Hematopoietic multipotent progenitor cell treated with erythropoietin and hydrocortisone succinate and interleukin-3 and kit ligand, for 6 days (in vitro differentiated cells): ENCODE data around the gene ZBTB20.
"Not testable (repeated sequence)": the region's sequence is repeated elsewhere in the genome, so short reads cannot be mapped to it uniquely, and the experiment has no call there.

Source experiments
- DNase-seq: peaks from one replicate; pipeline ENCODE4 v3.0.0-alpha.2; 2015

ZBTB20 gene

GRCh38 chr3:114824014-114824413 is 323.1 kb downstream of the ZBTB20 start:
- DNase-seq = no peak

DNA sequence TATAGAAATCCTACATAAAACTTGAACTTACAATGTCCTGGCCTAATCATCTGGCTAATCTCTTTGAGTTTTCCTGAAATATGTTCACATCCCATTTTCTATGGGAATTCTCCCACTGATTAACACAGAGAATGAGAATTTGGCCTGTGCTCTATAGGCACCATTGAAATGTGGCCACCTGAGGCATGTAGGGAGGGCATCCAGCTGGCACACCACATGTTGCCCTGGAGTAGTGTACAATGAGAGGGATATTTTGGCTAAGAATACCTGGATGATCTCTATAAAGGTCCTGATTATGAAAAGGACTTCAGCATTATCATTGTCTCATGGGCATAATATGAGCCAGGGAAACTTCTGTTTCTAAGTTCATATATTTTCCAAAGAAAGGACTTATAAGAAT is 324.0 kb downstream of the ZBTB20 start:
- no peak for DNase-seq

GRCh38 chr3:114816052-114816451 is 331.0 kb downstream of the ZBTB20 start:
- peak; percentile 8 for DNase-seq

- not testable (repeated sequence) for DNase-seq
These were observed 334.4 kb downstream of the ZBTB20 start for GRCh38 chr3:114812541-114813238.

DNA sequence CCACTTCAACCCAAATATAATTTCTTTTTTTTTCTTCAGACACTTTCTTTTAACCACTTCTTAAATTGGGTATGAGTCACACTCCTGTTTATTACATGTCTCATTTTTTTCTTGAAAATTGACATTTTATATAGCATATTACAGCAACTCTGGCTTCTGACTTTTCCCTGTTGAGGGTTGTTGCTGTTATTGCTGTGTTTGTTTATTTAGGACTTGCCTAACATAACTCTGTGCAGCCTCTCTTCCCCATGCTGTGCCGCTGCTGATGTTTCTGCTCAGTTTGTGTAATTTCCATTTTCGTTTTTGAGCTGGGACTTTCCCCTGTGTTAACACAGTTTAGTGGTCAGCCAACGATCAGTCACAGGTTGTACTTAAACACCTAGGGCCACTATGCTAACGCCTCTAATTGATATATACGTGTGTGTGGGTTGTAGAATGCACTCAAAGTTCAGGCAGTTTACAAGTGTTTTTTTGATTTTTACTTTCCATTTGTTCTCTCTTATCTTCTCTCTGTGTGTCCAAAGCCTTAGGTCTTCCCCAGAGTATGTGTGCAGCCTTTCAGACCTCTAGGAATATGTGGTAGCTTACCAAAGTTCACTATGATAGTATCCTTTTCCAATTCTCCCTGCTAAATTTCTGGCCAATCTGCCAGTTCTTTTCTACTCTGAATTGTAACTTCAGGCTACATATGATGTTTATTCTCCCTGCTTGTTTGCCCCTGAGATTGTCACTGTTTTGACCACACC is 337.2 kb downstream of the ZBTB20 start:
- DNase-seq = no peak

- no peak for DNase-seq
These were observed 343.0 kb downstream of the ZBTB20 start for GRCh38 chr3:114804099-114804498.

DNA sequence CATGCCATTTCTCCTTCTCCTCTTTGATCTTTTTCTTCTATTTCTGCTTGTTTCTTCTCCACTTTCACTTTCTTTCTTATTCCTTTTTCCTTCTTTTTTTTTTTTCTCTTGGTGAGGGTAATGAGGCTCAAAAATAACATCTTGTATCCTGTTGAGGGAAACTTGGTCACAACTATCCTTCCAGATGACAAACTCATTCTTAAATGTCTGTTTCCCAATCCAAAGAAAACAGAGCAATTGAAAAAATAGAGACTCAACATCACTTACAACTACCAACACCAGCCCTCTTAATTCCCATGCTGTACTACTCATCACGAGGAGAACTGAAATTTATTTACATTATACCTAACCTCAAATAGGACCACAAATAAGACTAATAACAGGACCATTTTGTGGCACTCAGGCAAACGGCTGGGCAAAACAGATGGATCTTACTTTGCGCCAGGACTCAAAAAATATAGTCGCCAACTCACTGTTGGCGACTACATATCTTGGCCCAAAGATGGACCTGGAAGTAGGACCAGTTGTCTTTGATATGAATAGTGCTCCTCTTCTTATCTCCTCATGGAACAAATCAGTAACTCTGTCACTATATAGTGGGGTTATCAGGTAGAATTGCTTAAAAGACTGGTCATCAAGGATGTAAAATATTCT is 343.9 kb downstream of the ZBTB20 start:
- no peak for DNase-seq

DNA sequence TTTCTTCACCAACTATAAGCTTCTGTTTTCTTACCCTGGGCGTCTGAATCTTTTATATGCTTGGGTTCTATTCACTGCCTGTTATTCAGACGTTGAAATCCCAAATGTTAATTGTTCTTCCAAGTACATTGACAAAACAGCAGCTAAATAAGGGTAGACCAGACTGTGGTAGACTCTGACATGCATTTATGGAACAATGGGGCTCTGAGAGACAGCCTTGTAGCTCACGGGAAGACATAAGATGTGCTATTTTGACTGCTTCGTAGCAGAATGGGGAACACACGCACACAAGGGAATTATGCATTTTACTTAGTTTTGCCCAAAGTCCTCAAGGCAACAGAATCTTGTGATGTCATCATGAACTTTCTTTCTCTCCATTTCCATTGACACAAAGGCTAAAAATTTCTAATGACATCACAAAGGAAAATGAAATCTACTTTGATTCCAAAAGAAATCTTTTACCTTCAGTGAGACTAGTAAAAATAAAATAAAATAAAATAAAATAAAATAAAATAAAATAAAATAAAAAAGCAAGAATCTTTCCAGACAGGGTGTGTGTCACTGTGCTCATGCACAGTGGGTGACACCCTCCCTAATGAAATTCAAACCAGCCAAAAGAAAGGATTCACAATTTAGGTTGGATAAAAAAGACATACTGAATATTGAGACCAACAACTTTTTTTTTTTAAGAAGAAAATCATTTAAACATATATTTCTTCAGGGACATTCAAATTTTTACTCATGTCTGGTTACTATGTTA is 346.6 kb downstream of the ZBTB20 start:
- no peak for DNase-seq

GRCh38 chr3:114799816-114800215 is 347.3 kb downstream of the ZBTB20 start:
- DNase-seq = no peak

GRCh38 chr3:114796796-114797195 is 350.3 kb downstream of the ZBTB20 start:
- DNase-seq = no peak

GRCh38 chr3:114794894-114795630 is 352.0 kb downstream of the ZBTB20 start:
- no peak for DNase-seq

- DNase-seq = no peak
These were observed 354.7 kb downstream of the ZBTB20 start for GRCh38 chr3:114792159-114792918.

GRCh38 chr3:114790752-114791151 is 356.3 kb downstream of the ZBTB20 start:
- DNase-seq = no peak

DNA sequence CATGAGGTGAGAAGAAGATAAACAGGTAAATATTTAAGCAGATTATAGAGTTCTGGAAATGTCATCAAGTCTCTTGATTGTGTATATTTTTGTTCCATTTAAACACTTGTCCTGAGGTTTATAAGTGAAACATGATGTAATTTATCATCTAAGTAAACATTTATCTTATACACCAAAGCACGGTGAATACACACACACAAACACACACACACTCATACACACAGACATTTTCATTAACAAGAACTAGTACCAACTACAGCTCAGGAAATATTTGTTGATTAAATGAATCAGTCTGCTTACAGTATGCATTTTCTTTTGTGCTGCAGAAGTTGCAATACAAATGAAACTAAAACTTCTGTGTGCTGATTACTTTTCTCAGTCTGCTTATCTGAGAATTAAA is 357.3 kb downstream of the ZBTB20 start:
- no peak for DNase-seq

- no peak for DNase-seq
These were observed 371.7 kb downstream of the ZBTB20 start for GRCh38 chr3:114775395-114775794.

GRCh38 chr3:114770874-114771273 is 376.2 kb downstream of the ZBTB20 start:
- peak; percentile 13 for DNase-seq

DNA sequence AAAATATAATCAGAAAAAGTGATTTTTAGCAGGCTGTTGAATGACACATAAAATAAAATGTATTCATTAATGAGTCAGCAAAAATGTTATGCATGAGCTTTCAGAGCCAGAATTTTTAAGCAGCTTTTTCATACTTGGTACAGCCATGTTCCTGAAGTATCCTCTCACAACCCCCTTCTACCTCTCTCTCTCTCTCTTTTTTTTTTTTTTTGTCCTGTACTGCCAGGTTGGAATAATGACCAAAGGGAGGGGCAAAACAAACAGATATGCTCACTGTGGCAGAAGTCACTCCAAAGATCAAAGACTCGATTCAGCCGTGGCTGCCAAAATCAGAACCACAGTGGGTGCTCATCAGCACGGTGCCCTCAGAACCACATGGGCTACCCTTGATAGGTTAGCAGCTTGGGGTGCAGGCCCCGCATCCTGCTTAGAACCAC is 383.0 kb downstream of the ZBTB20 start:
- DNase-seq = no peak

- no peak for DNase-seq
These were observed 384.9 kb downstream of the ZBTB20 start for GRCh38 chr3:114762144-114762543.

DNA sequence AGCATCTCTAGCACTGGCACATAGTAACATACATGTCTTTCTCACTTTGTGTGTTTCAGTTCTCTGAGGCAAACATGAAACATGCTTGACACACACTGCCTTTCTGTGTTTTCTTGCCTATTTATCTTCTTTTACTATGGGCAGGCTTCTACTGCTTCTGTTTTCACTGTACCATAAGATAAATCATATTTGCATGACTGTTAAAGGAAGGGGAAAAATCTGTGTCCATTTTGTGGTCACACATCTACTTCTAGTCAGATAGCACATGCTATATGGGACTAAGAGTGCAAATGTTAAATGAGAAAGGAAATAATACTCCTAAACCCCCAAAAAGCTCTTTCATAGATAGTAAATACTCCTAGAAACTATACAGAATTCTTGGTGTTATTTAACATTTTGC is 386.4 kb downstream of the ZBTB20 start:
- peak; percentile 15 for DNase-seq

GRCh38 chr3:114758831-114759699 is 388.0 kb downstream of the ZBTB20 start:
- peak; percentile 46 for DNase-seq
